Measurements from ENCODE around the gene LDB1.
A peak's percentile ranks its signal among the peaks of the same experiment; 100 is the strongest.

Gene LDB1

GRCh38 chr10:102120142-102120990, at the start of gene LDB1:
Gene LDB1, minus strand, starts transcription at chr10:102120368. Its CDS starts 258 bp downstream, at chr10:102120110.
- DNase-seq = peak; percentile 79

DNA sequence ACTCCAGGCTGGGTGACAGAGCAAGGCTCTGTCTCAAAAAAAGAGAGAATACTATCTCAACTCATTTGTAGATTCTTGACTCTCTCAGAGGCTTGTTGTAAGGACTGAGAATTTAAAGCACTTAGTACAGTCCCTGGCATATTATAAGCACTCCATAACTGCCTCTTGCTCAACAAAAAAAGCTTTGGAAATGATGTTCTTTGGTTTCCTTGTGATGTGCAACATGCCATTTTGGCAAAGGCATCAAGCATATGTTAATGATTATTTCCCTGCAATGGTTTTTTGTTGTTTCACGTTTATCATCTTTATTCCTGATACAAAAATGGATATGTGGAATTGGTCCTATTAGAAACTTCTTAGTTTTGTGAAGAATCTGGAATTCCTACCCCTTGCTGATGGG, 47.7 kb upstream of the LDB1 start:
- DNase-seq = no peak

- no peak for DNase-seq
Observed at GRCh38 chr10:102163342-102163989, 43.3 kb upstream of the LDB1 start.

DNA sequence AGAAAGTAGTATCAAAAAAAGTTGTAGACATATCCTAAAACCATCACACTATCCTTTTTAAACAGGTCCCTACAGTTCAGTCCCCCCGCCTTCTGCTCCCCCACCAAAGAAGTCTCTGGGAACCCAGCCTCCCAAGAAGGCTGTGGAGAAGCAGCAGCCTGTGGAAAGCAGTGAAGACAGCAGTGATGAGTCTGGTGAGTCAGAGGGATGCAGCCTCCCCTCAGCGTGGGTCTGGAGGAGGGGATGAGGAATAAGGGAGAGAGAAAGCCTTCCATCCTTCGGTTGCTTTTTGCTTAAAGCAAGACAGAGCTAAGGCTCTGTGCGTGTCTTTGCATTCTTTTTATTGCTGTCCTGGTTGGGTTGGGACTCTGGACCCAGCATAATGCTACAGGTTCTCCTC, 39.7 kb upstream of the LDB1 start:
- no peak for DNase-seq

GRCh38 chr10:102159051-102159597, 39.0 kb upstream of the LDB1 start:
- DNase-seq = no peak

- no peak for DNase-seq
Observed at GRCh38 chr10:102157224-102157623, 37.1 kb upstream of the LDB1 start.

DNA sequence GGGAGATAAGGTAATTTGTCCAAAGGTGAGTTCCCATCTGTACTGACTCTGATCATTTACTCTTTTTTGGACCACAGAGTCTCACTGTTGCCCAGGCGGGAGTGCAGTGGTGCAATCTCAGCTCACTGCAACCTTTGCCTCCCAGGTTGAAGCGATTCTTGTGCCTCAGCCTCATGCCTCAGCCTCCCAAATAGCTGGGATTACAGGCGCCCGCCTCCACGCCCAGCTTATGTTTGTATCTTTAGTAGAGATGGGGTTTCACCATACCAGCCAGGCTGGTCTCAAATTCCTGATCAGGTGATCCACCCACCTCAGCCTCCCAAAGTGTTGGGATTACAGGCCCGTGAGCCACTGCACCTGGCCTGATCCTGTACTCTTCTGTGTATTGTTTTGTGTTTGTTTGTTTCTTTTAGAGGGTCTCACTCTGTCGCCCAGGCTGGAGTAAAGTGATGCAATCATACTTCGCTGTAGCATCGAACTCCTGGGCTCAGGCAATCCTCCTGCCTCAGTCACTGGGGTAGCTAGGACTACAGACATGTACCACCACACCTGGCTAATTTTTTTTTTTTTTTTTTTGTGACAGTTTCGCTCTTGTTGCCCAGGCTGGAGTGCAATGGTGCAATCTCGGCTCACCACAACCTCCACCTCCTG, 34.4 kb upstream of the LDB1 start:
- DNase-seq = no peak

- DNase-seq = no peak
Observed at GRCh38 chr10:102153093-102153620, 33.0 kb upstream of the LDB1 start.

DNA sequence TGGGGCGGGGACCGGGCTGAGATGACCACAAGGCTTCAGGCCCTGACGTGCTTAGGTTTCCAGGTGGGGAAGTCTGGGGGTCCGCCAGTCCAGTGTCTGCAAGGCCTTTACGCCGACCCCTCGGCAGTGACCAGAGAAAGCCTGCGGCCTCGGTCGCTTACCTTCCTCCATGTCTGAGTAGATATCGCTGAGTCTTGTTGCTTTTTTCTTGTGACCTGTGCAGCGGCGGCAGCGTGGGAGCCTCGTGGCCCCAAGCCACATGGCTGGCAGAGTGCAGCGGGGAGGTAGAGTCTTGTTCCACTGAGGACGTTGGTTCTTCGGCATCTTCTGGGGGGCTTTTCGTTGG, 32.4 kb upstream of the LDB1 start:
- no peak for DNase-seq

GRCh38 chr10:102151774-102152544, 31.8 kb upstream of the LDB1 start, which contains the start of gene NOLC1:
Gene NOLC1, plus strand, starts transcription at chr10:102152389. Its CDS starts 22 bp downstream, at chr10:102152411.
- peak; percentile 99 for DNase-seq

DNA sequence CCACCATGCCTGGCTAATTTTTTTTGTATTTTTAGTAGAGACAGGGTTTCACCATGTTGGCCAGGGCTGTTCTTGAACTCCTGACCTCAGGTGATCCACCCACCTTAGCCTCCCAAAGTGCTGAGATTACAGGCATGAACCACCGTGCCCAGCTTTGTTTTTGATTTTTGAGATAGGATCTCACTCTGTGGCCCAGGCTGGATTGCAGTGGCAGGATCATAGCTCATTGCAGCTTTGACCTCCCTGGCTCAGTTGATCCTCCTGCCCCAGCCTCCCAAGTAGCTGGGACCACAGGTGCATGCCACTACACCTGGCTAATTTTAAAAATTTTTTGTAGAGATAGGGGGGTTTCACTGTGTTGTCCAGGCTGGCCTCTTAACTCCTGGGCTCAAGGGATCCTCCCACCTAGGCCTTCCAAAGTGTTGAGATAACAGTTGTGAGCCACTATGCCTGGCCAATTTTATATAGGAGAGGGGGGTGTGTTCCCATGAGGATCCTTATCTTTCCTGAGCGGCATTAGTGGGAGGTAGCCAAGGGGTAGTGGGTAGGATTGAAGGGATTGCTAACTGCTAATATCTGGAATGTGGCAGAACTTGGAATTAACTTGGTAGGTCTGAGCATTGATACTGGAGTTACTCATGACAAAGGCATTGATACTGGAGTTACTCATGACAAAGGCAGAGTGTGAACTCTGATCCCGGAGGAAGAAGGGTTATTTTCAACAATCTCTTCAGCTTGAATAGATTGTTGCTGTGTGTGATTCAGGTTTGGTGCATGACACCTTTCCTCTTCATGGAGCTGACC, 31.0 kb upstream of the LDB1 start:
- DNase-seq = no peak

DNA sequence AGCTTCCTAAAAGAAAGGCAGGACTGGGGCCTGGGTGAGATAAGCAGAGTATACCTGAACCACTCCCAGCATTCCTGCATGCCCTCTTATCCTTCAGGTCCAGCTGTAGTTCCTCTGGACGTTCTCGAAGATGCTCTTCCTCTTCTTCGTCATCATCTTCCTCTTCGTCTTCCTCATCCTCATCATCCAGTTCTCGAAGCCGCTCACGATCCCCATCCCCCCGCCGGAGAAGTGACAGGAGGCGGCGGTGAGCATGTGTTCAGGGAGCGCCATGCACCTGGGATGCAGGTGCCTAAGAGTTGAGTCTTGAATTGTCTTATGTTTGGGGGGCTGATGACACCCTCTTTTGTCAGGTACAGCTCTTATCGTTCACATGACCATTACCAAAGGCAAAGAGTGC, 28.1 kb upstream of the LDB1 start:
- DNase-seq = no peak

DNA sequence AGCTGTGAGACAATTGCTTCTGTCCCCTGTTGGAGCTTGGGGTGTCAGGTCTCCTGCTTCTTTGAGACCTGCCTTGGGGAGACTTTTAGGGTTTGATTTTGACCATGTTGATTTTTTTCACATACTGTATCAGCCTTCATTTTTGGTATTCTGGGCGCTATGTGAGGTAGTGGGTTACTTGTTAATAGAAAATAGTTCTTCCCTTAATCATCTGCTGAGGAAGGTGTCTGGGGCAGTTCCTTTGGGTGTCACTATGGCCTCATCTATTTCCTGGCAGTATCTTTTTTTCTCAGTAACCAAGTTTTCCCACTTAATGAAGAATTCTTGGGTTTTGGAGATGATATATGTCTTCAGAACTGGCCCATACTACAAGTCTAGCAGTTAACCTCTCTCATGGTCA, 27.4 kb upstream of the LDB1 start:
- DNase-seq = no peak

DNA sequence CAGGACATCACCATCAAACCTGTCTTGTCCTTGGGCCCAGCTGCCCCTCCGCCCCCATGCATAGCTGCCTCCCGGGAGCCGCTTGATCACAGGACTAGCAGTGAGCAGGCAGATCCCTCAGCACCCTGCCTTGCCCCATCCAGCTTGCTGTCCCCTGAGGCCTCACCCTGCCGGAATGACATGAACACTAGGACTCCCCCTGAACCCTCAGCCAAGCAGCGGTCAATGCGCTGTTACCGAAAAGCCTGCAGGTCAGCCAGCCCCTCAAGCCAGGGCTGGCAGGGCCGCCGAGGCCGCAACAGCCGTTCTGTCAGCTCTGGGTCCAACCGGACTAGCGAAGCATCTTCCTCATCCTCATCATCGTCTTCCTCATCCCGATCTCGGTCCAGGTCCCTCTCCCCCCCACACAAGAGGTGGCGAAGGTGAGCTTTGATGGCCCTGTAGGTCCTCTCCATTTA, 26.8 kb upstream of the LDB1 start:
- no peak for DNase-seq

- no peak for DNase-seq
Observed at GRCh38 chr10:102141583-102142107, 21.5 kb upstream of the LDB1 start.

GRCh38 chr10:102140913-102141540, 20.9 kb upstream of the LDB1 start:
- DNase-seq = no peak

DNA sequence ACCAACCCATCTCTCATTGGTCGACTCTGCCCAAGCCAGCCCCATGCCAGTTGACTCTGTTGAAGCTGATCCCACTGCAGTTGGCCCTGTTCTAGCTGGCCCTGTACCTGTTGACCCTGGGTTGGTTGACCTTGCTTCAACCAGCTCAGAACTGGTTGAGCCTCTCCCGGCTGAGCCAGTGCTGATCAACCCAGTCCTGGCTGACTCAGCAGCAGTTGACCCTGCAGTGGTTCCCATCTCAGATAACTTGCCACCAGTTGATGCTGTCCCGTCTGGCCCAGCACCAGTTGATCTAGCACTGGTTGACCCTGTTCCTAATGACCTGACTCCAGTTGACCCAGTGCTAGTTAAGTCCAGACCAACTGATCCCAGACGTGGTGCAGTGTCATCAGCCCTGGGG, 20.1 kb upstream of the LDB1 start:
- DNase-seq = no peak

- no peak for DNase-seq
Observed at GRCh38 chr10:102139281-102140110, 19.3 kb upstream of the LDB1 start.

GRCh38 chr10:102135956-102136526, 15.9 kb upstream of the LDB1 start:
- no peak for DNase-seq

Data from CD4-positive, alpha-beta T cell treated with Interleukin-17A for 4 hours (primary cell).